H1 (cell line): ENCODE measurements around the gene ACADVL. TPM values are rescaled to one million over a fixed set of nuclear protein-coding genes. Genes with fewer than 3 reads are reported as not detected.

Source experiments
- CTCF ChIA-PET: fragments of 300-600 bp; sonication (Branson Sonifier 250); formaldehyde crosslinking; loops from one replicate; lab custom pipeline; 2021; ENCODE audit not compliant: partially characterized antibody; lab: Charles Lee
- POLR2A ChIA-PET: fragments of 300-600 bp; sonication (Branson Sonifier 250); formaldehyde crosslinking; loops from one replicate; lab custom pipeline; 2021; ENCODE audit warnings: inconsistent platforms; ENCODE audit not compliant: partially characterized antibody; lab: Charles Lee
- DNase-seq, 2 experiments: peaks; one replicate each; pipeline versions ENCODE4 v3.0.0 to v3.0.0-alpha.2; 2010 to 2022; ENCODE audit warnings: low spot score in 2 of 2, low read depth in 1 of 2, mixed read lengths in 1 of 2
- FAIRE-seq: peaks from 2 replicates; lab custom pipeline; 2011; peaks lifted over from hg19 to GRCh38; lab: Jason Lieb, UNC
- H2AFZ ChIP-seq: 2 replicates; pipeline ENCODE4 v1.8.1; 2012; ENCODE audit warnings: low read length, inconsistent platforms
- H2AK5ac ChIP-seq: 2 replicates; pipeline ENCODE4 v1.6.1; 2013; ENCODE audit warnings: low read depth, low read length
- H2BK120ac ChIP-seq: replicated peaks from 2 replicates; pipeline ENCODE3; 2013; ENCODE audit warnings: low read depth, low read length, inconsistent platforms
- H2BK12ac ChIP-seq: 2 replicates; pipeline ENCODE4 v1.6.1; 2013; ENCODE audit warnings: low read depth, low read length
- H2BK15ac ChIP-seq: 2 replicates; pipeline ENCODE4 v1.6.1; 2013; ENCODE audit warnings: low read length
- H2BK20ac ChIP-seq: 2 replicates; pipeline ENCODE4 v1.6.1; 2013; ENCODE audit warnings: low read length
- H2BK5ac ChIP-seq: 2 replicates; pipeline ENCODE4 v1.6.1; 2013; ENCODE audit warnings: low read depth, low read length
- H3K14ac ChIP-seq: 2 replicates; pipeline ENCODE4 v1.6.1; 2013; ENCODE audit warnings: inconsistent platforms; ENCODE audit not compliant: insufficient read length
- H3K18ac ChIP-seq: 2 replicates; pipeline ENCODE4 v1.6.1; 2013; ENCODE audit warnings: low read length; ENCODE audit errors: extremely low read depth
- H3K23ac ChIP-seq: 2 replicates; pipeline ENCODE4 v1.6.1; 2013; ENCODE audit warnings: inconsistent platforms; ENCODE audit not compliant: insufficient read length
- H3K23me2 ChIP-seq: 2 replicates; pipeline ENCODE4 v1.6.1; 2013; ENCODE audit warnings: low read depth, low read length
- H3K27ac ChIP-seq: 2 replicates; pipeline ENCODE4 v1.6.1; 2011; ENCODE audit warnings: low read depth, low read length, inconsistent platforms
- H3K27me3 ChIP-seq, 4 experiments: replicated peaks in 1 of 4; 1 replicate in 1 of 4; 2 replicates in 3 of 4; pipeline versions ENCODE4 v1.6.1 to v1.8.1; 2011 to 2013; ENCODE audit warnings: low read length in 3 of 4, mild to moderate bottlenecking in 3 of 4, inconsistent platforms in 2 of 4, mixed read lengths in 2 of 4, moderate library complexity in 1 of 4; ENCODE audit not compliant: control insufficient read depth in 3 of 4, insufficient read depth in 3 of 4; ENCODE audit errors: extremely low read depth in 1 of 4
- H3K36me3 ChIP-seq, 4 experiments: 2 replicates each; pipeline versions ENCODE4 v1.6.1 to v1.8.1; 2011 to 2013; ENCODE audit warnings: mild to moderate bottlenecking in 4 of 4, low read length in 3 of 4, moderate library complexity in 2 of 4, control low read depth in 1 of 4, inconsistent platforms in 1 of 4; ENCODE audit not compliant: insufficient read depth in 4 of 4, control insufficient read depth in 2 of 4
- H3K4ac ChIP-seq: replicated peaks from 2 replicates; pipeline ENCODE3; 2013; ENCODE audit warnings: low read length, low read depth, mixed read lengths, inconsistent platforms; ENCODE audit not compliant: insufficient read length
- H3K4me1 ChIP-seq, 4 experiments: replicated peaks in 1 of 4; 1 replicate in 1 of 4; 2 replicates in 3 of 4; pipeline versions ENCODE4 v1.6.1 to v1.8.1; 2011 to 2013; ENCODE audit warnings: low read length in 3 of 4, inconsistent platforms in 2 of 4, mixed read lengths in 1 of 4; ENCODE audit not compliant: insufficient read depth in 4 of 4, control insufficient read depth in 3 of 4
- H3K4me2 ChIP-seq, 2 experiments: 2 replicates each; pipeline versions ENCODE4 v1.6.1 to v1.8.1; 2011 to 2013; ENCODE audit warnings: low read depth in 2 of 2, low read length in 2 of 2, control low read depth in 1 of 2, inconsistent platforms in 1 of 2, mild to moderate bottlenecking in 1 of 2; ENCODE audit not compliant: insufficient read depth in 1 of 2
- H3K4me3 ChIP-seq, 4 experiments: fragments of 200-600, 300-600 bp in 1 of 4; sonication (generic), shearing (Covaris generic), sonication (Bioruptor Twin) in 1 of 4; 2 replicates each; pipeline versions ENCODE4 v1.5.1 to v1.8.1; 2011 to 2016; ENCODE audit warnings: low read length in 4 of 4, low read depth in 3 of 4, control low read depth in 2 of 4, inconsistent platforms in 2 of 4, mild to moderate bottlenecking in 2 of 4, mixed read lengths in 1 of 4, moderate library complexity in 1 of 4; ENCODE audit not compliant: insufficient read depth in 2 of 4; ENCODE audit errors: extremely low read depth in 1 of 4
- H3K56ac ChIP-seq: replicated peaks from 2 replicates; pipeline ENCODE3; 2013; ENCODE audit warnings: low read depth, mild to moderate bottlenecking, mixed read lengths, low read length, inconsistent platforms; ENCODE audit not compliant: insufficient read length
- H3K79me1 ChIP-seq: 2 replicates; pipeline ENCODE4 v1.6.1; 2013; ENCODE audit warnings: low read depth, low read length, control low read depth
- H3K79me2 ChIP-seq, 2 experiments: 2 replicates each; pipeline versions ENCODE4 v1.6.1 to v1.8.1; 2012 to 2013; ENCODE audit warnings: low read length in 2 of 2, mild to moderate bottlenecking in 2 of 2, inconsistent platforms in 1 of 2; ENCODE audit not compliant: insufficient read depth in 2 of 2, control insufficient read depth in 1 of 2
- H3K9ac ChIP-seq, 4 experiments: replicated peaks in 1 of 4; 1 replicate in 1 of 4; 2 replicates in 3 of 4; pipeline versions ENCODE4 v1.6.1 to v1.8.1; 2011 to 2013; ENCODE audit warnings: low read depth in 3 of 4, low read length in 3 of 4, control low read depth in 2 of 4, mild to moderate bottlenecking in 2 of 4, moderate library complexity in 2 of 4, inconsistent platforms in 1 of 4; ENCODE audit errors: extremely low read depth in 1 of 4
- H3K9me3 ChIP-seq, 2 experiments: 2 replicates each; pipeline versions ENCODE4 v1.6.1 to v1.8.1; 2012 to 2013; ENCODE audit warnings: mild to moderate bottlenecking in 2 of 2, moderate library complexity in 2 of 2, control low read depth in 1 of 2, inconsistent platforms in 1 of 2, low read depth in 1 of 2, low read length in 1 of 2, mixed read lengths in 1 of 2; ENCODE audit not compliant: insufficient read depth in 2 of 2
- H4K20me1 ChIP-seq, 2 experiments: replicated peaks in 1 of 2; 2 replicates each; pipeline versions ENCODE3 to v1.8.1; 2011 to 2013; ENCODE audit warnings: inconsistent platforms in 2 of 2, low read length in 2 of 2, mild to moderate bottlenecking in 1 of 2; ENCODE audit not compliant: insufficient read depth in 2 of 2, control insufficient read depth in 1 of 2
- H4K5ac ChIP-seq: 2 replicates; pipeline ENCODE4 v1.6.1; 2013; ENCODE audit warnings: low read length, low read depth, mixed read lengths, inconsistent platforms; ENCODE audit not compliant: insufficient read length
- H4K8ac ChIP-seq: 2 replicates; pipeline ENCODE4 v1.8.0; 2013; ENCODE audit warnings: mild to moderate bottlenecking, moderate library complexity, low read length, inconsistent platforms; ENCODE audit not compliant: insufficient read depth; ENCODE audit errors: extremely low read depth
- H4K91ac ChIP-seq: replicated peaks from 2 replicates; pipeline ENCODE3; 2013; ENCODE audit warnings: low read length, mixed read lengths, inconsistent platforms; ENCODE audit not compliant: insufficient read length
- RFX5 ChIP-seq: IDR thresholded peaks from 2 replicates; pipeline ENCODE4 v1.6.1; 2011; ENCODE audit warnings: low read depth, low read length, improper control_type of control experiment, borderline replicate concordance
- WGBS, 2 experiments: shearing (Covaris generic) in 1 of 2; methylation state at CpG; one replicate each; pipeline versions ENCODE4 v1.1.6 to v1.1.7; 2013 to 2015; ENCODE audit warnings: low lambda C conversion rate in 2 of 2, mixed read lengths in 2 of 2, inconsistent platforms in 1 of 2, low coverage in 1 of 2, missing lambda C conversion rate in 1 of 2; ENCODE audit not compliant: insufficient replicate concordance in 2 of 2, insufficient coverage in 1 of 2, insufficient read length in 1 of 2; ENCODE audit errors: extremely low coverage in 1 of 2, missing lambda C conversion rate in 1 of 2; 5-methylcytosine and 5-hydroxymethylcytosine counted together
- polyA plus RNA-seq, 7 experiments: library from polyadenylated mRNA; depleted of rRNA in 3 of 7; stranded (reverse) in 5 of 7; unstranded in 2 of 7; fragments of >200 nt in 5 of 7; fragments of 200-250 nt in 2 of 7; gene quantifications; 1 replicate in 5 of 7; 2 replicates in 1 of 7; 4 replicates in 1 of 7; pipeline versions ENCODE4 v1.2.1 to v1.2.3, GENCODE V29; 2011 to 2013; ENCODE audit warnings: missing spikeins in 2 of 7, mixed read lengths in 2 of 7
- total RNA-seq: library from RNA; stranded (reverse); fragmentation: NEBNext Ultra II Directional; extraction: Animal tissue kit (Norgen Biotek cat#: 25700); gene quantifications from 2 replicates; pipeline ENCODE4 v1.2.1, GENCODE V29; 2021
- TF ChIP-seq, protein P1 (sequence below): IDR thresholded peaks from 2 replicates; pipeline ENCODE4 v1.6.1; 2011; ENCODE audit warnings: low read depth, mild to moderate bottlenecking, low read length; ENCODE audit not compliant: insufficient read depth

Gene ACADVL
- total and polyA plus RNA-seq, 2 of the 8 experiments (the other 6 are each of a cell fraction or from before 2014, with no cell fraction given): 181 to 231 TPM

- Histone ChIP-seq H2BK120ac (no peak overlapping the region), H3K4ac (no peak overlapping the region), H4K91ac (no peak overlapping the region), H3K56ac (no peak overlapping the region), H3K14ac (no peak overlapping the region), H2AFZ (no peak overlapping the region), H3K4me2 (peak overlapping the region; percentile 91 to 97), H3K23me2 (peaks cover 13% of the 10 kb centered on the region), H3K9ac (peak overlapping the region in 3 of 4 experiments; percentile 51 to 73 (median 69); a peak in 6 of 7 replicates), H2BK5ac (peak overlapping the region; percentile 95), H3K27ac (no peak overlapping the region), H2BK15ac (no peak overlapping the region), H2BK12ac (peak overlapping the region; percentile 97; the same call in 1 of the 2 replicates), H3K27me3 (no peaks in the 10 kb centered on the region), H4K8ac (peak overlapping the region; percentile 92; the same call in 1 of the 2 replicates), H3K4me3 (peak overlapping the region; percentile 93 to 98 (median 96); a peak in 6 of 8 replicates), H3K18ac (peak overlapping the region; percentile 94; the same call in 1 of the 2 replicates), H3K36me3 (peaks cover 0 to 16% (median 8%) of the 10 kb centered on the region in 4 experiments; a peak in 5 of 8 replicates), H3K79me2 (peaks cover 0 to 30% of the 10 kb centered on the region in 2 experiments; a peak in 2 of 4 replicates), H2BK20ac (0 out of 2 replicates have a peak overlapping the region, but pooled peaks have one; percentile 23), H3K79me1 (peaks cover 9% of the 10 kb centered on the region), H4K5ac (no peak overlapping the region), H4K20me1 (peaks cover 6 to 11% of the 10 kb centered on the region in 2 experiments), H3K4me1 (peaks cover 5 to 15% (median 7%) of the 10 kb centered on the region in 4 experiments; a peak in 6 of 7 replicates), H3K9me3 (no peaks in the 10 kb centered on the region), H3K23ac (no peak overlapping the region), H2AK5ac (no peak overlapping the region; the same call in 1 of the 2 replicates)
- CTCF ChIA-PET: interaction anchor here (0.6 to 1.6 kb wide), 4 partner anchors 17 to 245 kb away, joined by 3 to 6 read pairs (median 4); partner anchors contain the start of gene SLC2A4
- no peak for TF ChIP-seq RFX5
- TF ChIP-seq, protein P1, sequence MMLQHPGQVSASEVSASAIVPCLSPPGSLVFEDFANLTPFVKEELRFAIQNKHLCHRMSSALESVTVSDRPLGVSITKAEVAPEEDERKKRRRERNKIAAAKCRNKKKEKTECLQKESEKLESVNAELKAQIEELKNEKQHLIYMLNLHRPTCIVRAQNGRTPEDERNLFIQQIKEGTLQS: no peak
- FAIRE-seq (no peak), DNase-seq (no peak)
- 37% methylated on average over 2 of the region's 4 CpGs; no CpG with 5 or more reads in 1 of the 2 experiments for WGBS, 2 experiments
- POLR2A ChIA-PET: interaction anchor here (0.6 to 13.7 kb wide), 17 partner anchors 11 to 294 kb away, joined by 3 to 159 read pairs (median 4); partner anchors contain the start of genes ACADVL, CTDNEP1, DLG4 and ELP5
Observed at GRCh38 chr17:7263801-7264078, 44.0 kb downstream of the ACADVL start.
